Activated CD4-positive, alpha-beta T cell treated with anti-CD3 and anti-CD28 coated beads, Interleukin-2, amount 10 ng/mL, durations not matched to agents 24 days and 14 days (primary cell): ENCODE results near the gene AGAP5. TPM values are rescaled to one million over a fixed set of nuclear protein-coding genes. Genes with fewer than 3 reads are reported as not detected.

Experiments used
- DNase-seq: peaks from one replicate; pipeline ENCODE4 v3.0.0; 2022
- H3K27ac Mint-ChIP-seq: one replicate; pipeline ENCODE4 v1.8.0; 2022; ENCODE audit warnings: mild to moderate bottlenecking, mixed read lengths
- H3K27me3 Mint-ChIP-seq: one replicate; pipeline ENCODE4 v1.8.0; 2022; ENCODE audit warnings: mixed read lengths
- H3K36me3 Mint-ChIP-seq: one replicate; pipeline ENCODE4 v1.8.0; 2022; ENCODE audit warnings: low read depth, mild to moderate bottlenecking, mixed read lengths
- H3K4me1 Mint-ChIP-seq: one replicate; pipeline ENCODE4 v1.8.0; 2021; ENCODE audit warnings: mixed read lengths
- H3K4me3 Mint-ChIP-seq: one replicate; pipeline ENCODE4 v1.8.0; 2022; ENCODE audit warnings: mild to moderate bottlenecking, moderate library complexity, mixed read lengths
- H3K9me3 Mint-ChIP-seq: one replicate; pipeline ENCODE4 v1.8.0; 2021; ENCODE audit warnings: mixed read lengths
- intact Hi-C: fragments of 100-400 bp; cut with micrococcal nuclease; formaldehyde crosslinking; loops from one replicate; pipeline ENCODE4 v1.15.1; 2023
- total RNA-seq: library from RNA; stranded (reverse); gene quantifications from 2 replicates; pipeline ENCODE4 v1.2.3, GENCODE V29; 2022

The AGAP5 gene
- total RNA-seq, 1 donor from 2014 or later = 13.9 TPM

DNA sequence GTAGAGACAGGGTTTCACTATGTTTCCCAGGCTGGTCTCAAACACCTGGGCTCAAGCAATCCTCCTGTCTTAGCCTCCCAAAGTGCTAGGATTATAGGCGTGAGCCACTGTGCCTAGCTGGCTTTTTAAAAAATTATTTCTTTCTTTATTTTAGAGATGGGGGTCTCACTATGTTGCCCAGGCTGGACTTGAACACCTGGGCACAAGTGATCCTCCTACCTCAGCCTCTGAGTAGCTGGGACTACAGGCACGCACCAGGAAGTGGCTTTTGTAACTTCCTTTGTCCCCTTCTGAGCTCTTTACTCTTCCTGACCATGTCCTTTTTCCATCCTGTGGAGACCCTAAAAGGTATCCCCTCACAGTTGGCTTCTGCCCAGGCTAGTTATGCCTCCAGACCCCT is 54.5 kb downstream of the AGAP5 start:
- Mint-ChIP-seq H3K27ac (no peak overlapping the region), H3K9me3 (no peaks in the 10 kb centered on the region), H3K4me1 (peaks cover 18% of the 10 kb centered on the region), H3K36me3 (no peaks in the 10 kb centered on the region), H3K4me3 (no peak overlapping the region), H3K27me3 (peaks cover 7% of the 10 kb centered on the region)
- intact Hi-C loops = loop anchor here (5.0 kb wide), 1 partner anchor 381 kb away; no protein-coding TSS in a partner anchor
- DNase-seq = no peak

DNA sequence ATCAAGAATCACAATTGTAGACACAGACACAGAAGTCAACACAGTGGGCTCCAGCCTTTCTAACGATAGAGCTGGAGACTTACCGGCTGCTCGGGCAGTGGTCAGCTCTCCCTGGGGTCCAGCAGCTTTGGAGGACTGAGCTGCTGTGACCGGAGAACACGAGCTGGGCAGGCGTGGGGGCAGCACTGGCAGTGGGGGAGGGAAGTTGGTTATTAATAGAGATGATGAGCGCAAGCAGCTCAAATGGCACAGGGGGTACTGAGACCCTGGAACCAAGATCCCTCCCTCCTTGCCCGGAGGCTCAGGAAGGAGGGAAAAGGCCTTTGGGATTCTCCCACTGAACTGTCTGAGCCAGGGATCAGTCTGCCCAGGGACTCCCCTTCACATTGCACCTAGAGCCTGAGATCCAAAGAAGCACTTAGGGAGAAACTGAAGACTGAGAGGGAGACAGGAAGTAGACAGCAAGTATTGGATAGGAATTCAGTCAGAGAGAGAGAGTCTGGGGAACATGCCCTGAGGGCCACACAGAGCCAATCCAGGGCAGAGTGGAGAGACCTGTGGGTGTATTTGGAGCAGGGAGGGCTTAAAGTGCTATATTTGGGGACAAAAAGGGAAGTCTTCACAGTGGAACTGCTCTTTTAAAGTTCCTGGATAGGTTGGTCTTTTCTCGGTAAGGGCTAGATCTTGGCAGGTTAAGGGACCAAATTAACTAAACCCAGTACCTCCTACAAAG is 56.4 kb downstream of the AGAP5 start, which contains the start of gene MYOZ1:
TSS of gene MYOZ1 (minus strand) at position 147 of the 733 bp plus-strand sequence. CDS start 1,457 bp downstream, outside the sequence.
- no peak for DNase-seq
- Mint-ChIP-seq H3K9me3 (no peaks in the 10 kb centered on the region), H3K27ac (no peak within 1 kb of the TSS), H3K4me3 (no peak within 1 kb of the TSS), H3K36me3 (no peaks in the 10 kb centered on the region), H3K4me1 (peaks cover 18% of the 10 kb centered on the region), H3K27me3 (peaks cover 9% of the 10 kb centered on the region)
- intact Hi-C loops = loop anchor here (5.0 kb wide), 1 partner anchor 379 kb away; no protein-coding TSS in a partner anchor

DNA sequence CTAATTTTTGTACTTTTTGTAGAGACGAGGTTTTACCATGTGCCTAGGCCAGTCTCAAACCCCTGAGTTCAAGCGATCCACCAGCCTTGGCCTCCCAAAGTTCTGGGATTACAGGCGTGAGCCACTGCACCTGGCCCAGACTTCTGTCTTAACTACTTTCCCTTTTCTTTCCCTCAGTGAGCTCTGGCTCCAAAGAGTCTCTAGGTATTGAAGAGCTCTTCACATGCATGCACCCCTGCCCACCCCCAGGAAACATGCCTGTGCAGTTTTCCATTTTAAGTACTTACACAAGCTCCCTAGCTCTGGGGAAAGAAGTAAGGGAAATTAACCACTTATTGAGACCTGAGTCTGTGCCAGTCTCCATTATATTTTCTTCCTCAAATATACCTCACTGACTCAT is 58.6 kb downstream of the AGAP5 start:
- Mint-ChIP-seq H3K4me3 (no peak overlapping the region), H3K27me3 (peaks cover 4% of the 10 kb centered on the region), H3K4me1 (peaks cover 8% of the 10 kb centered on the region), H3K36me3 (no peaks in the 10 kb centered on the region), H3K9me3 (no peaks in the 10 kb centered on the region), H3K27ac (no peak overlapping the region)
- intact Hi-C loops = no loop called here
- no peak for DNase-seq

DNA sequence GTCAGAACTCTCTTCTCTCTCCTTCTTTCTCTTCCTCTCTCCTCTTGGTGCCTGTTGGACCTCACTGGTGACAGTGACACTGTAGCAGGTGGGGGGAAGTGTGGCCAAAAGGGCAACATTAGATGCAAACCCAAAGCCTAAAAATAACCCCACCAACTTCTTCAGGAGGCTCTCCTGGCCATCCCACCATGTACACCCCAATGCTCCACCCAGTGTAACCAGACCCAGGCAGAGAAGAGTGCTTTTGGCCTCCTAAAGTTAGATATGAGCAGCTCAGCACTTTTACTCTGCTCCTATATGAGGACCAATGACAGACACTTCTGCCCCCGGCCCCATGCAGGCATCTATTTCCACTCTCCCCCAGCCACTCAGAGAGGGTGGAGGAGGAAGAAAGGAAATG is 62.1 kb downstream of the AGAP5 start:
- DNase-seq = no peak

DNA sequence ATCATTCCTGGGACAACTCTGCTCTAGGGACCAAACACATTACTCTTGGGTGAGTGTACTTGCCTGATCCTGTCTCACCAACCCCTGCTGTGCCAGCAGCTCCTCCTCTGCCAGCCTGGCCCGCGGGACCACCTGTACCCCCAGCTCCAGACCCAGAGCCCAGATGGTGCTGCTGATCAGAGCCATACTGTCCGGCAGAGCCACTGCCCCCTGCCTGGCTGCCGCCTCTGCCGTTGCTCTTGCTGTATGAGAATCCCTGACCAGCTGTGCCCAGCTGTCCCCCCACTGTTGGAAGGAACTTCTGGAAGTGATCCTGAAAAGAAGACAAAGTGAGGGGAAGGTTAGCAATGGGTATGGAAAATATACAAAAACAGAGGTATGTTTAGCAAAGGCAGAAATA is 63.5 kb downstream of the AGAP5 start:
- Mint-ChIP-seq H3K27me3 (peaks cover 6% of the 10 kb centered on the region), H3K36me3 (no peaks in the 10 kb centered on the region), H3K9me3 (no peaks in the 10 kb centered on the region), H3K27ac (no peak overlapping the region), H3K4me1 (no peaks in the 10 kb centered on the region), H3K4me3 (no peak overlapping the region)
- DNase-seq = no peak
- intact Hi-C loops = no loop called here

More for the DNA sequence above, 62.1 kb downstream of the AGAP5 start:
- Mint-ChIP-seq H3K4me1 (no peaks in the 10 kb centered on the region), H3K27ac (no peak overlapping the region), H3K9me3 (no peaks in the 10 kb centered on the region), H3K36me3 (no peaks in the 10 kb centered on the region), H3K4me3 (no peak overlapping the region), H3K27me3 (peaks cover 6% of the 10 kb centered on the region)
- intact Hi-C loops = no loop called here

DNA sequence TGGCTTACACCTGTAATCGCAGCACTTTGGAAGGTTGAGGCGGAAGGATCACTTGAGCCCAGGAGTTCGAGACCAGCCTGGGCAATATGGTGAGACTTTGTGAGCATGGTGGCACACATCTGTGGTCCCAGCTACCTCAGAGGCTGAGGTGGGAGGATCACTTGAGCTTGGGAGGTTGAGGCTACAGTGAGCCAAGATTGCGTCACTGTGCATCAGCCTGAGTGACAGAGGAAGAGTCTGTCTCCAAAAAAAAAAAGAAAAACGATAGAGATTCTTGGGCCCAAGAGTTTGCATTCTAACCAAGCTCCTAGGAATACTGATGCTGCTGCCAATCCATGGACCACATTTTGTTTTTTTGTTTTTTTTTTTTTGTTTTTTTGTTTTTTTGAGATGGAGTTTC is 68.7 kb downstream of the AGAP5 start:
- Mint-ChIP-seq H3K36me3 (peaks cover 3% of the 10 kb centered on the region), H3K9me3 (no peaks in the 10 kb centered on the region), H3K27me3 (peaks cover 3% of the 10 kb centered on the region), H3K4me1 (peaks cover 16% of the 10 kb centered on the region), H3K27ac (no peak overlapping the region), H3K4me3 (no peak overlapping the region)
- intact Hi-C loops = loop anchor here (5.0 kb wide), 3 partner anchors 113 to 272 kb away; partner anchors contain the start of genes ANXA7, CFAP70 and SEC24C
- DNase-seq = no peak

DNA sequence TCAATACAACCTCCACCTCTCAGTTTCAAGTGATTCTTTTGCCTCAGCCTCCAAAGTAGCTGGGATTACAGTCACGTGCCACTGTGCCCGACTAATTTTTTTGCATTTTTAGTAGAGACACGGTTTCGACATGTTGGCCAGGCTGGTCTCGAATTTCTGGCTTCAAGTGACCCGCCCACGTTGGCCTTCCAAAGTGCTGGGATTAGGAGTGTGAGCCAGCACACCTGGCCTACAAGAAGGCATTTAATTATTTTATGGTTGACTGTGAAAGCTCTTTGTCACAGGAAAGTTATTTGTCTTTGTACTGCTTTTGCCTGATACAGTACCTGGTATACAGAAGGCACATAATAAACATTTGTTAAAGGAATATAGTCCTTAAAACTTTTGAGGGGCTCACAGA is 69.5 kb downstream of the AGAP5 start:
- Mint-ChIP-seq H3K4me1 (peaks cover 16% of the 10 kb centered on the region), H3K9me3 (no peaks in the 10 kb centered on the region), H3K27me3 (no peaks in the 10 kb centered on the region), H3K36me3 (peaks cover 3% of the 10 kb centered on the region), H3K4me3 (no peak overlapping the region), H3K27ac (no peak overlapping the region)
- intact Hi-C loops = loop anchor here (5.0 kb wide), 3 partner anchors 114 to 271 kb away; partner anchors contain the start of genes ANXA7, CFAP70 and SEC24C
- DNase-seq = no peak

DNA sequence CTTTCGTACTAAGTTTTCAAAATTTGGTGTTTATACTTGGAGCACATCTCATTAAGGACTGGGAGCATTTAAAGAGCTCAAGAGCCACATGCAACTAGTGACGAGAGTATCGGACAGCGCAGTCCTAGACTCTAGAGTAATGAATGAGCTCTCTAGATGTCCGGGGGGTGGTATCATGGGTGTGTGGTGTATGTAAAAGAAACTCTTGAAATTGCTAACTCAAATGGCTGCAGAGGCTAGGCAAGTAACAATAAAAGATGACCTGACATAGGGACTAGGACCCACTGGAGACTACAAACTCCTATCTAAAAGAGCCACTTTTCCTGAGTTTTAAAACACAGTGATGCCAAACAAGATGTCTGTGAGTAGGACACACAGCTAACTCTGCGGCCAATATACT is 70.6 kb downstream of the AGAP5 start:
- no peaks in the 10 kb centered on the region for H3K9me3 Mint-ChIP-seq
- peak overlapping the region; percentile 96 for H3K4me3 Mint-ChIP-seq
- no peak overlapping the region for H3K27ac Mint-ChIP-seq
- intact Hi-C loops = loop anchor here (5.0 kb wide), 3 partner anchors 115 to 270 kb away; partner anchors contain the start of genes ANXA7, CFAP70 and SEC24C
- H3K36me3 Mint-ChIP-seq = peaks cover 3% of the 10 kb centered on the region
- DNase-seq = no peak
- H3K27me3 Mint-ChIP-seq = no peaks in the 10 kb centered on the region
- H3K4me1 Mint-ChIP-seq = peaks cover 16% of the 10 kb centered on the region

DNA sequence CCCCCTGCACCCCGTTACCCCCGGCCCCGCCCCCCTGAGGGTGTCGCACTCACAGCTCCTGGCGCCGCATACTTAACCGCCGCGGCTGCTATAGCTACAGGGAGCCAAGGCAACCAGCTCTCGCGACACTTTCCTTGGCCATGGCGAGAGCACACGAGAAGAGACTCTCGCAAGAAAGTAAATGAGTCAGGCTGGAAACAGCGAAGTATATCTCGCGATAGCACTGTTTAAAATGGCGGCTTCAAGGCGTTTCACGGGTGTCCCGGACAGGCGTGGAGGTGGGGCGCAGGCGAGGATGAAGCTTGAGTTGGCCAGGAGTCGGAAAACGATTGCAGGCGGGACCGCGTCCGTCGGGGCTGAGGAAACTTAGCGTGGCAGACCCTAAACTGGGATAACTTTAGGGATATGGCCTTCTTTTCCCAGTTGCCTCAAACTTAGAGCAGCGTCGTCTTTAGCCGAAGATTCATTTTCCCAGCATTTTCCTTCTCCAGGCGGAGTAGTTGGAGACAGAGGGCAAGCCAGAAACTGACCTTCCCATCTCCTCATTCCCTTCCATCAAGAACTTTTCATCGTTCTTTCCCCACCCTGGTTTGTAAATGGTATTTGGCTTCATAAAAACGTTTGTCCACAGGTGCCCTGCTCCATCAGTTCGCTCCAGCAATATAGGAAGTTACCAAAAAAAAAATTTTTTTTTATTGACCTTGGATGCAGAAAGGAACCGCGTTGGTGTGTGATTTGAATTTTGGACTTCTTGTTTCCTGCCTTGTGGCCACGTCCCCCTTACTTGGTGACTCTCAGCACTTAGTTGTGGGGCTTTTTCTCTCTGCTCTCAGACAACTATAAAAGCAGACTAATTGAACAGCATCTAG is 71.8 kb downstream of the AGAP5 start:
- peaks cover 3% of the 10 kb centered on the region for H3K36me3 Mint-ChIP-seq
- H3K9me3 Mint-ChIP-seq = no peaks in the 10 kb centered on the region
- H3K27me3 Mint-ChIP-seq = no peaks in the 10 kb centered on the region
- intact Hi-C loops = loop anchor here (1.0 to 5.0 kb wide), 5 partner anchors 116 to 379 kb away; partner anchors contain the start of genes ANXA7, CFAP70, DNAJC9 and PPP3CB
- peak overlapping the region; percentile 96 for H3K4me3 Mint-ChIP-seq
- peak overlapping the region; percentile 96 for H3K27ac Mint-ChIP-seq
- H3K4me1 Mint-ChIP-seq = peaks cover 16% of the 10 kb centered on the region
- DNase-seq = peak; percentile 98

DNA sequence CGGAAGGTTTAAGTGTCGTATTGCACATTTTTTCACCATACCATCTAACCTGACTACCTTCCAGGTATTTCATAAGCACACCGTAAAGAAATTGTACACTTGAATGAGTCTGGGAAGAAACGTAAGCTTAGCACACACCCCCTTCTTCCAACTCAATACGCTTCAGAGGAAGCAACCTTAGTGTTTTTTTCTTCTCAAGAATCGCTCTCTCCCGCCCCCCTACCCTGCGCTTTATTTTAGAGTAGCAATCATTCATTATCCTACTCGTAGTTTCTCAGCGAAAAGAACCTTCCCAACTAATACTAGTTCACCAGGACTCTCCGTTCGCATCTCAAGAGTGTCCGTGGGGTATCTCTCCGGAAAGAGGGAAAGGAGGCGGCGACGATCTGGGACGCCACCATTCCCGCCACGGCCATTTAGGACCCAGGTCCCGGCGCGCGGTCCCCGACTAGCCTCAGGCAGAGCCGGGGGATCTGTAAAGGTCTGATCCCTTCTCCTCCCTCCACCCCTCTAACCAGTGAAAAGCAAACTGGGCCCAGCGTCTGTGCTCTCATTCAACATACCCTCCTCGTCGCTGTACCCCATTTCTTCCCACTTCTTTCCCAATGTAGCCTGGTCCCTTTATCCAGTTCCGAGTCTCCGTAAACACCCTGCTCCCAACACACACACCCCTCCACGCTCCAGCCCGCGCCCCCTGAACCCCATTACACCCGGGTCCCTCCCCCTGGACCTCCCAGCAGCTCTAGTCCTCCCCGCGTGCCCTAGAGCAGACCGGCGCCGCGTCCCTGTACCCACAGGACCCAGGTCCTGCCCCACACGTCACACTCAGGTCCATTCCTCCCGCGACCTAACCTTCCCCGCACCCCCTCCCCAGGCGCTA is 72.7 kb downstream of the AGAP5 start:
- no peak for DNase-seq

More for the DNA sequence above, 72.7 kb downstream of the AGAP5 start:
- peak overlapping the region; percentile 96 for H3K27ac Mint-ChIP-seq
- intact Hi-C loops = loop anchor here (1.0 to 5.0 kb wide), 5 partner anchors 117 to 378 kb away; partner anchors contain the start of genes ANXA7, CFAP70, DNAJC9 and PPP3CB
- H3K27me3 Mint-ChIP-seq = no peaks in the 10 kb centered on the region
- H3K9me3 Mint-ChIP-seq = no peaks in the 10 kb centered on the region
- H3K36me3 Mint-ChIP-seq = peaks cover 3% of the 10 kb centered on the region
- H3K4me1 Mint-ChIP-seq = peaks cover 16% of the 10 kb centered on the region
- peak overlapping the region; percentile 96 for H3K4me3 Mint-ChIP-seq
